Uterus (tissue), 2 donors: ENCODE results near the gene PROX1.

ENCODE experiments used
- CTCF ChIP-seq, 4 experiments: fragments of 200-600 bp in 2 of 4; fragments of 450-650 bp in 2 of 4; sonication (generic) in 2 of 4; IDR thresholded peaks; one replicate each; pipeline ENCODE4 v1.5.1; 2016 to 2019; ENCODE audit warnings: antibody characterized with exemption in 4 of 4, mild to moderate bottlenecking in 2 of 4, moderate library complexity in 1 of 4
- POLR2A ChIP-seq, 2 donors: fragments of 450-650 bp; IDR thresholded peaks; one replicate each; pipeline ENCODE4 v1.6.1; 2016; ENCODE audit warnings: antibody characterized with exemption in 2 of 2, mild to moderate bottlenecking in 1 of 2, moderate library complexity in 1 of 2

GRCh38 chr1:213996320-213997037 lies 8.7 kb downstream of the PROX1 start:
- no peak for TF ChIP-seq POLR2A (IDR thresholded peaks at IDR 0.05)
- TF ChIP-seq CTCF (IDR thresholded peaks at IDR 0.05), result no peak
